HepG2 (cell line): Measurements from ENCODE around the gene MAVS. TPM values are rescaled to one million over a fixed set of nuclear protein-coding genes. Genes with fewer than 3 reads are reported as not detected.
A peak's percentile ranks its signal among the peaks of the same experiment; 100 is the strongest.

ENCODE experiments used
- BRD4 ChIP-seq: sonication (generic); formaldehyde crosslinking; IDR thresholded peaks from 2 replicates; pipeline ENCODE4 v1.4.0; 2020; ENCODE audit warnings: missing genetic modification reagents
- EP300 ChIP-seq, 3 experiments: sonication (generic) in 1 of 3; formaldehyde crosslinking in 1 of 3; IDR thresholded peaks; 2 replicates each; pipeline versions ENCODE4 v1.5.1 to v1.6.1; 2011 to 2020; ENCODE audit warnings: low read depth in 2 of 3, low read length in 2 of 3, borderline replicate concordance in 1 of 3, improper control_type of control experiment in 1 of 3, mild to moderate bottlenecking in 1 of 3, missing genetic modification reagents in 1 of 3, moderate library complexity in 1 of 3
- HOXA9 ChIP-seq: sonication (generic); formaldehyde crosslinking; IDR thresholded peaks from 2 replicates; pipeline ENCODE4 v1.8.1; 2022; ENCODE audit warnings: missing genetic modification reagents, mild to moderate bottlenecking, moderate library complexity, borderline replicate concordance
- RARG ChIP-seq: sonication (generic); formaldehyde crosslinking; IDR thresholded peaks from 2 replicates; pipeline ENCODE4 v1.4.0; 2020; ENCODE audit warnings: low read depth, mild to moderate bottlenecking, missing genetic modification reagents
- SKIL ChIP-seq: sonication (generic); formaldehyde crosslinking; IDR thresholded peaks from 2 replicates; pipeline ENCODE4 v1.8.0; 2022; ENCODE audit warnings: missing genetic modification reagents, mild to moderate bottlenecking, moderate library complexity, borderline replicate concordance
- ZBTB43 ChIP-seq: sonication (generic); formaldehyde crosslinking; conservative IDR thresholded peaks from 2 replicates; pipeline ENCODE4 v1.4.0; 2020; ENCODE audit warnings: missing genetic modification reagents
- ZEB1 ChIP-seq: IDR thresholded peaks from 2 replicates; pipeline ENCODE4 v1.6.1; 2012; ENCODE audit warnings: mild to moderate bottlenecking, low read depth, inconsistent platforms; ENCODE audit not compliant: insufficient replicate concordance
- ZMYM4 ChIP-seq: sonication (generic); formaldehyde crosslinking; IDR thresholded peaks from 2 replicates; pipeline ENCODE4 v1.8.1; 2023; ENCODE audit warnings: mild to moderate bottlenecking, missing genetic modification reagents
- ZNF263 ChIP-seq: sonication (generic); formaldehyde crosslinking; IDR thresholded peaks from 2 replicates; pipeline ENCODE4 v1.4.0; 2020; ENCODE audit warnings: missing genetic modification reagents
- ZNF264 ChIP-seq: sonication (generic); formaldehyde crosslinking; IDR thresholded peaks from 2 replicates; pipeline ENCODE4 v1.4.0; 2020; ENCODE audit warnings: missing genetic modification reagents
- ZNF274 ChIP-seq: sonication (generic); formaldehyde crosslinking; IDR thresholded peaks from 2 replicates; pipeline ENCODE4 v1.5.1; 2020; ENCODE audit warnings: mild to moderate bottlenecking, missing genetic modification reagents
- ZNF296 ChIP-seq: sonication (generic); formaldehyde crosslinking; conservative IDR thresholded peaks from 2 replicates; pipeline ENCODE4 v1.5.0; 2020; ENCODE audit warnings: mild to moderate bottlenecking, missing genetic modification reagents
- ZNF326 ChIP-seq: sonication (generic); formaldehyde crosslinking; IDR thresholded peaks from 2 replicates; pipeline ENCODE4 v1.4.0; 2020; ENCODE audit warnings: missing genetic modification reagents, borderline replicate concordance
- ZNF383 ChIP-seq: sonication (generic); formaldehyde crosslinking; IDR thresholded peaks from 2 replicates; pipeline ENCODE4 v1.4.0; 2020; ENCODE audit warnings: missing genetic modification reagents, mild to moderate bottlenecking, borderline replicate concordance
- ZNF577 ChIP-seq: sonication (generic); formaldehyde crosslinking; IDR thresholded peaks from 2 replicates; pipeline ENCODE4 v1.4.0; 2020; ENCODE audit warnings: mild to moderate bottlenecking, low read depth, missing genetic modification reagents, borderline replicate concordance
- ZNF615 ChIP-seq: sonication (generic); formaldehyde crosslinking; IDR thresholded peaks from 2 replicates; pipeline ENCODE4 v1.5.0; 2020; ENCODE audit warnings: mild to moderate bottlenecking, missing genetic modification reagents, borderline replicate concordance
- polyA plus RNA-seq, 8 experiments: library from polyadenylated mRNA; depleted of rRNA in 3 of 8; stranded (reverse) in 7 of 8; unstranded in 1 of 8; fragments of >200 nt; fragmentation: Illumina TruSeq in 4 of 8; extraction: Trizol in 4 of 8; gene quantifications; 2 replicates each; pipeline versions ENCODE4 v1.2.1 to v1.2.3, GENCODE V29; 2011 to 2016; ENCODE audit warnings: low read depth in 4 of 8, missing spikeins in 1 of 8, mixed read lengths in 1 of 8; ENCODE audit not compliant: insufficient read depth in 1 of 8
- total RNA-seq, 5 experiments: library from RNA; depleted of rRNA; stranded (reverse); fragments of >200 nt; fragmentation: Illumina TruSeq; extraction: Trizol; gene quantifications; 2 replicates each; pipeline ENCODE4 v1.2.3, GENCODE V29; 2016; ENCODE audit warnings: low read depth in 1 of 5
- TF ChIP-seq, protein P1 (sequence below): IDR thresholded peaks from 2 replicates; pipeline ENCODE4 v1.6.1; 2018; ENCODE audit warnings: missing genetic modification reagents
- TF ChIP-seq, protein P2 (sequence below): sonication (generic); formaldehyde crosslinking; IDR thresholded peaks from 2 replicates; pipeline ENCODE4 v1.4.0; 2020; ENCODE audit warnings: missing genetic modification reagents, mild to moderate bottlenecking, borderline replicate concordance

The MAVS gene
- total and polyA plus RNA-seq, 2 of the 13 experiments (the other 11 are each of a cell fraction or from before 2014, with no cell fraction given): 27.3 to 36.6 TPM

DNA sequence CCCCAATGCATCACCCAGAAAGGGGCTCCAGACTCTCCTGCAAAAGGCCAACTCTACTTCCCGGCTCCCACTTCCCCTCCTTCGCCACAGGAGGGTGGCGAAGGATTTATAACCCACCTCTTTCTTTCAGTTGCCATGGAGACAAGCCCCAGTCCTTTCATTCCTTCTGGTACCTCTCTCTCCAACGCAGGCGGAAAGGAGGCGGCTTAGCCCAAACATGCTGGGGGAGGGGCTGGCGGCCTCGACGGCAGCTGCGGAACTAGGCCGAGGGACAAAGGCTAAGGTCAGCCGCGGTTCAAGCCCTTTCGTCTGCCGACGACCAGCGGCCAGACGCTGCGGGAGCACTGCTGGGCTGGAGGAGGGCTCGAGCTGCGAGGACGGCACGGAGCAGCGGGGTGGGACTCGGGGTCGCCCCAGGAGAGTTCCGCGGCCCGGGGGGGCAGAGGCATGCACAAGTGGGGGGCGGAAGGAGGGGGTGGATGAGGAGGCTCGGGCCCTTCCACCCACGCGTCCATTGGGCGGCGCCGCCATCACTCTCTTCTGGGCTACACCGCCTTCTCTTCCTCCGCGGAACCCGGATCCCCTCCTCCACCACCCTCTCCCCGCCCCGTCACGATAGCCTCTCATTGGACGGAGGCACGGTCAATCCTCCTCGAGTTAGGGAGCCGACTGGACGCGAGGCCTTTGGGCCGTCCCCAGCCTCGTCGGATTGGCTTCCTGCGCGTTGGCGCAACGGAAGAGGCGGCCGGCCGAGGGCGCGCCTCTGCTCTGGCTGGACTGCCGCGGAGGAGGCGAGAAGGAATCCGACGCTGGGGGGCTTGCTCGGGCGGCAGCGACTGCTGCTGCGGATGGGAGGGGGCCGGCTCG, 42.2 kb downstream of the MAVS start, which contains the start of gene PANK2 (continued):
- TF ChIP-seq SKIL (CRISPR knock-in tag) (peak; percentile 81), HOXA9 (CRISPR knock-in tag) (no peak; the same call in 1 of the 2 replicates), ZNF274 (CRISPR knock-in tag) (peak; percentile 95), RARG (CRISPR knock-in tag) (no peak; the same call in 1 of the 2 replicates), ZNF264 (CRISPR knock-in tag) (no peak; the same call in 1 of the 2 replicates), ZNF383 (CRISPR knock-in tag) (peak; percentile 56; the same call in 1 of the 2 replicates), ZEB1 (peak; percentile 65), ZBTB43 (peak; percentile 21; the same call in 1 of the 2 replicates), BRD4 (peak; percentile 66), ZNF263 (peak; percentile 99), ZNF326 (CRISPR knock-in tag) (no peak), ZMYM4 (CRISPR knock-in tag) (peak; percentile 92), ZNF615 (CRISPR knock-in tag) (no peak), EP300 (IDR thresholded peaks at IDR 0.05; ENCODE audit: low read depth in 2 of 2, low read length in 2 of 2) (peak in 1 of 2 experiments; percentile 42; a peak in 1 of 4 replicates), EP300 (CRISPR knock-in tag; IDR thresholded peaks at IDR 0.05; ENCODE audit: borderline replicate concordance) (peak; percentile 68), ZNF577 (no peak), ZNF296 (CRISPR knock-in tag) (peak; percentile 82; the same call in 1 of the 2 replicates)
- TF ChIP-seq, protein P1, sequence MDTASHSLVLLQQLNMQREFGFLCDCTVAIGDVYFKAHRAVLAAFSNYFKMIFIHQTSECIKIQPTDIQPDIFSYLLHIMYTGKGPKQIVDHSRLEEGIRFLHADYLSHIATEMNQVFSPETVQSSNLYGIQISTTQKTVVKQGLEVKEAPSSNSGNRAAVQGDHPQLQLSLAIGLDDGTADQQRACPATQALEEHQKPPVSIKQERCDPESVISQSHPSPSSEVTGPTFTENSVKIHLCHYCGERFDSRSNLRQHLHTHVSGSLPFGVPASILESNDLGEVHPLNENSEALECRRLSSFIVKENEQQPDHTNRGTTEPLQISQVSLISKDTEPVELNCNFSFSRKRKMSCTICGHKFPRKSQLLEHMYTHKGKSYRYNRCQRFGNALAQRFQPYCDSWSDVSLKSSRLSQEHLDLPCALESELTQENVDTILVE (CRISPR knock-in tag): peak; percentile 15; the same call in 1 of the 2 replicates
- TF ChIP-seq, protein P2, sequence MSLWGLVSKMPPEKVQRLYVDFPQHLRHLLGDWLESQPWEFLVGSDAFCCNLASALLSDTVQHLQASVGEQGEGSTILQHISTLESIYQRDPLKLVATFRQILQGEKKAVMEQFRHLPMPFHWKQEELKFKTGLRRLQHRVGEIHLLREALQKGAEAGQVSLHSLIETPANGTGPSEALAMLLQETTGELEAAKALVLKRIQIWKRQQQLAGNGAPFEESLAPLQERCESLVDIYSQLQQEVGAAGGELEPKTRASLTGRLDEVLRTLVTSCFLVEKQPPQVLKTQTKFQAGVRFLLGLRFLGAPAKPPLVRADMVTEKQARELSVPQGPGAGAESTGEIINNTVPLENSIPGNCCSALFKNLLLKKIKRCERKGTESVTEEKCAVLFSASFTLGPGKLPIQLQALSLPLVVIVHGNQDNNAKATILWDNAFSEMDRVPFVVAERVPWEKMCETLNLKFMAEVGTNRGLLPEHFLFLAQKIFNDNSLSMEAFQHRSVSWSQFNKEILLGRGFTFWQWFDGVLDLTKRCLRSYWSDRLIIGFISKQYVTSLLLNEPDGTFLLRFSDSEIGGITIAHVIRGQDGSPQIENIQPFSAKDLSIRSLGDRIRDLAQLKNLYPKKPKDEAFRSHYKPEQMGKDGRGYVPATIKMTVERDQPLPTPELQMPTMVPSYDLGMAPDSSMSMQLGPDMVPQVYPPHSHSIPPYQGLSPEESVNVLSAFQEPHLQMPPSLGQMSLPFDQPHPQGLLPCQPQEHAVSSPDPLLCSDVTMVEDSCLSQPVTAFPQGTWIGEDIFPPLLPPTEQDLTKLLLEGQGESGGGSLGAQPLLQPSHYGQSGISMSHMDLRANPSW (CRISPR knock-in tag): no peak; the same call in 1 of the 2 replicates
